ENCODE measurements around the gene TPCN2.

The TPCN2 gene

GRCh38 chr11:69091638-69092165, 43.0 kb downstream of the TPCN2 start:
- Histone ChIP-seq H3K27me3 (ENCODE audit: control insufficient read depth, insufficient read depth, low read length) (no peaks in the 10 kb centered on the region), H3K27ac (ENCODE audit: low read depth, low read length) (no peak overlapping the region), H3K9me3 (ENCODE audit: control insufficient read depth, insufficient read depth, low read depth, low read length) (peaks cover 3% of the 10 kb centered on the region; the same call in 1 of the 2 replicates), H3K4me3 (ENCODE audit: low read depth, low read length) (no peak overlapping the region), H3K9ac (ENCODE audit: low read length) (no peak overlapping the region), H3K36me3 (ENCODE audit: control insufficient read depth, insufficient read depth, low read length) (peaks cover 47% of the 10 kb centered on the region), H3K4me1 (ENCODE audit: control insufficient read depth, insufficient read depth, low read length) (peaks cover 8% of the 10 kb centered on the region)

- peaks cover 45% of the 10 kb centered on the region for H3K36me3 ChIP-seq (ENCODE audit: control insufficient read depth, insufficient read depth, low read length)
- H3K4me1 ChIP-seq (ENCODE audit: control insufficient read depth, insufficient read depth, low read length), result peaks cover 8% of the 10 kb centered on the region
- H3K4me3 ChIP-seq (ENCODE audit: low read depth, low read length), result no peak overlapping the region
- peaks cover 3% of the 10 kb centered on the region; the same call in 1 of the 2 replicates for H3K9me3 ChIP-seq (ENCODE audit: control insufficient read depth, insufficient read depth, low read depth, low read length)
- H3K27ac ChIP-seq (ENCODE audit: low read depth, low read length), result no peak overlapping the region
- H3K27me3 ChIP-seq (ENCODE audit: control insufficient read depth, insufficient read depth, low read length), result no peaks in the 10 kb centered on the region
- H3K9ac ChIP-seq (ENCODE audit: low read length), result no peak overlapping the region
These were observed 43.5 kb downstream of the TPCN2 start for GRCh38 chr11:69092263-69092662.

- Histone ChIP-seq H3K9ac (ENCODE audit: low read length) (no peak overlapping the region), H3K9me3 (ENCODE audit: control insufficient read depth, insufficient read depth, low read depth, low read length) (peaks cover 3% of the 10 kb centered on the region; the same call in 1 of the 2 replicates), H3K27ac (ENCODE audit: low read depth, low read length) (no peak overlapping the region), H3K36me3 (ENCODE audit: control insufficient read depth, insufficient read depth, low read length) (peaks cover 37% of the 10 kb centered on the region), H3K4me3 (ENCODE audit: low read depth, low read length) (no peak overlapping the region), H3K4me1 (ENCODE audit: control insufficient read depth, insufficient read depth, low read length) (peaks cover 8% of the 10 kb centered on the region), H3K27me3 (ENCODE audit: control insufficient read depth, insufficient read depth, low read length) (no peaks in the 10 kb centered on the region)
These were observed 44.4 kb downstream of the TPCN2 start for GRCh38 chr11:69093106-69093505.

- H3K4me3 ChIP-seq (ENCODE audit: low read depth, low read length), result no peak overlapping the region
- H3K9me3 ChIP-seq (ENCODE audit: control insufficient read depth, insufficient read depth, low read depth, low read length), result peaks cover 3% of the 10 kb centered on the region; the same call in 1 of the 2 replicates
- no peak overlapping the region for H3K27ac ChIP-seq (ENCODE audit: low read depth, low read length)
- peaks cover 28% of the 10 kb centered on the region for H3K36me3 ChIP-seq (ENCODE audit: control insufficient read depth, insufficient read depth, low read length)
- no peaks in the 10 kb centered on the region for H3K27me3 ChIP-seq (ENCODE audit: control insufficient read depth, insufficient read depth, low read length)
- no peak overlapping the region for H3K9ac ChIP-seq (ENCODE audit: low read length)
- peaks cover 8% of the 10 kb centered on the region for H3K4me1 ChIP-seq (ENCODE audit: control insufficient read depth, insufficient read depth, low read length)
These were observed 45.6 kb downstream of the TPCN2 start for GRCh38 chr11:69094111-69094914.

- no peak overlapping the region for H3K9ac ChIP-seq (ENCODE audit: low read length)
- H3K36me3 ChIP-seq (ENCODE audit: control insufficient read depth, insufficient read depth, low read length), result peaks cover 23% of the 10 kb centered on the region
- H3K4me3 ChIP-seq (ENCODE audit: low read depth, low read length), result no peak overlapping the region
- H3K9me3 ChIP-seq (ENCODE audit: control insufficient read depth, insufficient read depth, low read depth, low read length), result peaks cover 3% of the 10 kb centered on the region; the same call in 1 of the 2 replicates
- H3K4me1 ChIP-seq (ENCODE audit: control insufficient read depth, insufficient read depth, low read length), result peaks cover 8% of the 10 kb centered on the region
- H3K27me3 ChIP-seq (ENCODE audit: control insufficient read depth, insufficient read depth, low read length), result no peaks in the 10 kb centered on the region
- H3K27ac ChIP-seq (ENCODE audit: low read depth, low read length), result no peak overlapping the region
These were observed 46.2 kb downstream of the TPCN2 start for GRCh38 chr11:69094915-69095290.

- H3K36me3 ChIP-seq (ENCODE audit: control insufficient read depth, insufficient read depth, low read length), result peaks cover 19% of the 10 kb centered on the region
- H3K27ac ChIP-seq (ENCODE audit: low read depth, low read length), result no peak overlapping the region
- H3K9me3 ChIP-seq (ENCODE audit: control insufficient read depth, insufficient read depth, low read depth, low read length), result peaks cover 3% of the 10 kb centered on the region; the same call in 1 of the 2 replicates
- no peaks in the 10 kb centered on the region for H3K27me3 ChIP-seq (ENCODE audit: control insufficient read depth, insufficient read depth, low read length)
- no peak overlapping the region for H3K4me3 ChIP-seq (ENCODE audit: low read depth, low read length)
- H3K4me1 ChIP-seq (ENCODE audit: control insufficient read depth, insufficient read depth, low read length), result peaks cover 8% of the 10 kb centered on the region
- no peak overlapping the region for H3K9ac ChIP-seq (ENCODE audit: low read length)
These were observed 46.6 kb downstream of the TPCN2 start for GRCh38 chr11:69095300-69095699.

GRCh38 chr11:69096473-69096872, 47.7 kb downstream of the TPCN2 start:
- peaks cover 12% of the 10 kb centered on the region for H3K36me3 ChIP-seq (ENCODE audit: control insufficient read depth, insufficient read depth, low read length)

GRCh38 chr11:69097263-69097662, 48.5 kb downstream of the TPCN2 start:
- Histone ChIP-seq H3K9ac (ENCODE audit: low read length) (no peak overlapping the region), H3K27ac (ENCODE audit: low read depth, low read length) (no peak overlapping the region), H3K36me3 (ENCODE audit: control insufficient read depth, insufficient read depth, low read length) (peaks cover 8% of the 10 kb centered on the region), H3K27me3 (ENCODE audit: control insufficient read depth, insufficient read depth, low read length) (no peaks in the 10 kb centered on the region), H3K9me3 (ENCODE audit: control insufficient read depth, insufficient read depth, low read depth, low read length) (no peaks in the 10 kb centered on the region), H3K4me3 (ENCODE audit: low read depth, low read length) (no peak overlapping the region), H3K4me1 (ENCODE audit: control insufficient read depth, insufficient read depth, low read length) (peaks cover 8% of the 10 kb centered on the region)

More at GRCh38 chr11:69096473-69096872, 47.7 kb downstream of the TPCN2 start:
- no peak overlapping the region for H3K27ac ChIP-seq (ENCODE audit: low read depth, low read length)
- no peaks in the 10 kb centered on the region for H3K27me3 ChIP-seq (ENCODE audit: control insufficient read depth, insufficient read depth, low read length)
- no peak overlapping the region for H3K9ac ChIP-seq (ENCODE audit: low read length)
- peaks cover 8% of the 10 kb centered on the region for H3K4me1 ChIP-seq (ENCODE audit: control insufficient read depth, insufficient read depth, low read length)
- H3K4me3 ChIP-seq (ENCODE audit: low read depth, low read length), result no peak overlapping the region
- H3K9me3 ChIP-seq (ENCODE audit: control insufficient read depth, insufficient read depth, low read depth, low read length), result peaks cover 3% of the 10 kb centered on the region; the same call in 1 of the 2 replicates

GRCh38 chr11:69099180-69099579, 50.4 kb downstream of the TPCN2 start:
- Histone ChIP-seq H3K4me3 (ENCODE audit: low read depth, low read length) (no peak overlapping the region), H3K9me3 (ENCODE audit: control insufficient read depth, insufficient read depth, low read depth, low read length) (no peaks in the 10 kb centered on the region), H3K4me1 (ENCODE audit: control insufficient read depth, insufficient read depth, low read length) (peaks cover 5% of the 10 kb centered on the region), H3K36me3 (ENCODE audit: control insufficient read depth, insufficient read depth, low read length) (no peaks in the 10 kb centered on the region; the same call in 1 of the 2 replicates), H3K9ac (ENCODE audit: low read length) (no peak overlapping the region), H3K27ac (ENCODE audit: low read depth, low read length) (no peak overlapping the region), H3K27me3 (ENCODE audit: control insufficient read depth, insufficient read depth, low read length) (no peaks in the 10 kb centered on the region)

- Histone ChIP-seq H3K36me3 (ENCODE audit: control insufficient read depth, insufficient read depth, low read length) (no peaks in the 10 kb centered on the region; the same call in 1 of the 2 replicates), H3K9ac (ENCODE audit: low read length) (no peak overlapping the region), H3K27me3 (ENCODE audit: control insufficient read depth, insufficient read depth, low read length) (no peaks in the 10 kb centered on the region), H3K4me3 (ENCODE audit: low read depth, low read length) (no peak overlapping the region), H3K4me1 (ENCODE audit: control insufficient read depth, insufficient read depth, low read length) (no peaks in the 10 kb centered on the region), H3K9me3 (ENCODE audit: control insufficient read depth, insufficient read depth, low read depth, low read length) (no peaks in the 10 kb centered on the region), H3K27ac (ENCODE audit: low read depth, low read length) (no peak overlapping the region)
These were observed 51.9 kb downstream of the TPCN2 start for GRCh38 chr11:69100454-69101114.
